Retinal pigment epithelial cell (primary cell): ENCODE measurements around the gene SPATA31D4.

ENCODE experiments used
- DNase-seq: peaks from one replicate; pipeline ENCODE4 v3.0.0-alpha.2; 2010; ENCODE audit warnings: low read depth
- H3K4me3 ChIP-seq: 2 replicates; pipeline ENCODE4 v1.5.1; 2011; ENCODE audit warnings: mild to moderate bottlenecking, low read length, control low read depth, moderate library complexity
- CTCF ChIP-seq: conservative IDR thresholded peaks from 2 replicates; pipeline ENCODE4 v1.5.1; 2011; ENCODE audit warnings: low read depth, low read length, control low read depth, inconsistent platforms

SPATA31D4 gene

DNA sequence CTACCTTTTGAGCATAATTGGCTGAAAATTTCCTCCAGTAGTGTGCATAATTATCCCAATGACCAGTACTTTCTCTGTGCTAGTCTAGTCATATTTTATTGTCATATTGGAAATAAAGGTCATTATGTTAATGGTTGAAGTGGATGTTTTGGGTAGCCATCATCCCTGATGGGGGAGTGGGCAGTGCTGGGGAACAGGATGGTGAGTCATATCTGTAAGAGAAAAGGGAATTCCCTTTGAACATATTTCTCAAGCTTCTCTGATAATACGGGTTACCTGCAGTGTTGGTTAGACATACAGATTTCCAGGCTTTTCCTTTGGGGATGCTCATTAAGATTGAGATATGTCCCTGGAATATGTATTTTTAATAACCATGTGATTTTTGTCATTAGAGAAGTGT lies 33.3 kb upstream of the SPATA31D4 start:
- TF ChIP-seq CTCF: no peak
- DNase-seq: no peak
- no peak overlapping the region for H3K4me3 ChIP-seq

- DNase-seq: no peak
- no peak for TF ChIP-seq CTCF
- no peak overlapping the region for H3K4me3 ChIP-seq
These were observed 32.2 kb upstream of the SPATA31D4 start for GRCh38 chr9:81896070-81896469.

DNA sequence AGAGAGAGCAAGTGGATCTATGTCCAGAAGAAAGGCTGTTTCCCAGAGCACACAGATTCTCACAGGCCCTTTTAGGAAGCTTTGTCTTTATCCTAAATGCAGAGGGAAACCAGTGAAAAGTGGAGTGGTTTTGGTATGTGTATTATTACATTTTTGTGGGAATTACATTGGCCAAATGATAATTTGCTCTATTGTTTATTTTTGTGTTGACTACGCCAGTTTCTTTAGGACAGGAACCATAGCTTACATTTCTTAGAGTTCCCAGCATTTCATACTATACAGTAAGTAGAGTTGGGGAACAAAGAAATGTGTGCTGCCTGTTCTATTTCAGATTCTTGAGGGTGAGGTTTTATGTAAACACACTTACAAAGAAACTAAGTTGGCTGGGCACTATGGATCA lies 29.4 kb upstream of the SPATA31D4 start:
- no peak for DNase-seq
- no peak overlapping the region for H3K4me3 ChIP-seq
- no peak for TF ChIP-seq CTCF

GRCh38 chr9:81902196-81902595 lies 26.0 kb upstream of the SPATA31D4 start:
- no peak for TF ChIP-seq CTCF
- no peak for DNase-seq
- H3K4me3 ChIP-seq: no peak overlapping the region

DNA sequence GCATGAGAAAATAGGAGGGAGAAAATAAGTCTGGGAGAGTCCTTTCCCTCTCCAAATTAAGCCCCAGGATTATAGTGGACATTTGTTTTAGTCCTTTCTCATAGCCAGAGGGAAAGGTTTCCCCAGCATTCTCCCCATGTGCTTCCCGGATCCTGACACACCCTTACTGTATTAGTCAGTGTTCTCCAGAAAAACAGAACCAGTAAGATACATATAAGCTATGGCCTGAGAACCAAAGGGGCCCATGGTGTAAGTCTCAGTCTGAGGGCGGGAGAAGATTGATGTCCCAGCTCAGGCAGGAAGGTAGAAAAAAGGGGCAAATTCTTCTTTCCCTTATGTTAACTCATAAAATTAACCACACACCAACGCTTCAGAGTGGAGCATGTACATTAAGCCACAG lies 25.6 kb upstream of the SPATA31D4 start:
- TF ChIP-seq CTCF: no peak
- H3K4me3 ChIP-seq: no peak overlapping the region
- no peak for DNase-seq

GRCh38 chr9:81906671-81907070 lies 21.6 kb upstream of the SPATA31D4 start:
- DNase-seq: no peak
- TF ChIP-seq CTCF: no peak

DNA sequence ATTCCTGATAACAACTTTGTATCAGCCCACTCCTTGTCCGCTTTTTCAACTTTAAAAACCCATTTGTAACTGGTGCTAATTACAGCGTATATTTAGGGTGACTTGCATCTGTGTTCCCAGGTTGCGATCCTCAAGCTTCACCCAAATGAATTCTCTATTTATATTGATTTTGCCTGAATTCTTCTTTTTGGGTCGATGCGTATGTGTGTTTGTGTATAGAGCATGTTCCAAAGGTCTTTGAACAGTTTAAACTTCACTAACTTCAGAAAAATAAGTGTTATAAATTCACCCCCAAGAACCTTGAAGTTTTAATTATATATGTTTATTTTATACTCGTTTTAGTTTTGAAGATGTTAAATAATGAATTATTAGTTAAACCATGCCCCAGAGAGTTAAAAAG lies 16.1 kb upstream of the SPATA31D4 start:
- no peak overlapping the region for H3K4me3 ChIP-seq
- DNase-seq: no peak
- no peak for TF ChIP-seq CTCF

More at GRCh38 chr9:81906671-81907070, 21.6 kb upstream of the SPATA31D4 start:
- H3K4me3 ChIP-seq: no peak overlapping the region
